ENCODE results near the gene SAMD5.

SAMD5 gene

DNA sequence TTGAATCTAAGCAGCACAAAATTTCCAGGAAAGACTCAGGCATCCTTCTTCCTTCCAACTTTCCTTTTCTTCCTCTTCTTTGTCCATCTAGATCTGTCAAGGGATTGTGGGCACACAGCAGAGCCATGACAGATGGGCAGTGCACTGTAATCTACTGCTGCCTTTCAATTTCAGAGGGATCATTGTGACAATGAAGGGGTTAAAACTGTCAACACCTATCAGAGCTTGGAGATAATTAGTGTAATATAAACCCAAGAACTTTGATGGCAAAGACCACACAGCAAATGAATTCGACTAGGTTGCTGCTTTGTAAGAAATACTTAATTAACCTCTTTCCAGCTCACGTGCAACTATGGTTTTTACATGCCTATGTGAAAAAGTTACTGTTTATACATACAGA, 55.0 kb downstream of the SAMD5 start:
- DNase-seq: no peak
- H3K23ac ChIP-seq (ENCODE audit: low read length in 2 of 2): no peak overlapping the region
- WGBS: no CpG with 5 or more reads among the region's 2 CpGs

DNA sequence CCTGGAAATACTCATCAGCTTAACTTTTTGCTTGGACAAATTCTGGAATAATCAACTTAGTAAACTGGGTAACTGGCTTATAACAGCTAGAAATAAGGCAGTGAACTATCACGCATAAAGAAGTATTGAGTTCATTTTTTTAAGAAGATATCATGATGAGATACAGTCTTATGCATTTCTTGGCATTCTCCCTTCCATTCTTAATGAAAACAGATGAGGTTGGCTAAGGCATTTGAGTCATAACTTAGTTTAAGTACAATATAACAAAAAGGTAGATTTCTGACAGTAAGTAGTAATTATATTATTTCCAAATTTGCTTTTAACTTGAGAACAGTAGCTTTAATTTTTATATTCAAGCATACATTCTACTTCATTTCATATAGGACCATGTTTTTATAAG, 56.1 kb downstream of the SAMD5 start:
- H2AK5ac ChIP-seq (ENCODE audit: low read length, severe bottlenecking): no peak overlapping the region
- no peak overlapping the region for H2BK12ac ChIP-seq (ENCODE audit: low read length in 2 of 2)
- H3K4me3 ChIP-seq (ENCODE audit: insufficient read depth in 1 of 2, low read depth in 1 of 2, low read length in 2 of 2): no peak overlapping the region
- no peaks in the 10 kb centered on the region for H3K4me1 ChIP-seq (ENCODE audit: control insufficient read depth, insufficient read depth, low read depth, low read length)
- no peak overlapping the region for H2BK5ac ChIP-seq (ENCODE audit: low read depth, low read length, poor library complexity, severe bottlenecking)
- H3K14ac ChIP-seq (ENCODE audit: low read length in 2 of 2): no peak overlapping the region
- no peaks in the 10 kb centered on the region for H3K9me3 ChIP-seq (ENCODE audit: control insufficient read depth, low read length)
- H2AFZ ChIP-seq (ENCODE audit: low read depth, low read length): no peak overlapping the region
- H3K79me1 ChIP-seq (replicated peaks; ENCODE audit: low read length, poor library complexity, severe bottlenecking): no peaks in the 10 kb centered on the region
- H3K4ac ChIP-seq (ENCODE audit: low read depth in 1 of 2, low read length in 2 of 2): no peak overlapping the region
- DNase-seq: no peak
- H3K18ac ChIP-seq (ENCODE audit: low read depth in 1 of 2, low read length in 2 of 2): no peak overlapping the region
- no peak overlapping the region for H4K91ac ChIP-seq (ENCODE audit: low read length)
- no peak overlapping the region for H2BK120ac ChIP-seq (ENCODE audit: low read depth, low read length)
- H3K36me3 ChIP-seq (ENCODE audit: control insufficient read depth in 1 of 2, insufficient read depth in 2 of 2, low read depth in 1 of 2, low read length in 2 of 2): no peaks in the 10 kb centered on the region
- H3K27ac ChIP-seq (ENCODE audit: low read length, poor library complexity, severe bottlenecking): no peak overlapping the region
- no peaks in the 10 kb centered on the region for H3K27me3 ChIP-seq (ENCODE audit: control insufficient read depth in 1 of 2, insufficient read depth in 1 of 2, low read length in 2 of 2)
- H4K8ac ChIP-seq (ENCODE audit: low read length): no peak overlapping the region
- 100% methylated on average over 1 of the region's 1 CpG for WGBS
- no peak overlapping the region for H3K4me2 ChIP-seq (ENCODE audit: low read length, poor library complexity, severe bottlenecking)
- H2BK15ac ChIP-seq (ENCODE audit: low read depth, poor library complexity, severe bottlenecking): no peak overlapping the region
- H3K23ac ChIP-seq (ENCODE audit: low read length in 2 of 2): no peak overlapping the region
- H3K9ac ChIP-seq (ENCODE audit: low read length): no peak overlapping the region

More for the DNA sequence above, 55.0 kb downstream of the SAMD5 start:
- no peak overlapping the region for H3K14ac ChIP-seq (ENCODE audit: low read length in 2 of 2)
- no peak overlapping the region for H4K8ac ChIP-seq (ENCODE audit: low read length)
- H2AFZ ChIP-seq (ENCODE audit: low read depth, low read length): no peak overlapping the region
- H2BK5ac ChIP-seq (ENCODE audit: low read depth, low read length, poor library complexity, severe bottlenecking): no peak overlapping the region
- H3K36me3 ChIP-seq (ENCODE audit: control insufficient read depth in 1 of 2, insufficient read depth in 2 of 2, low read depth in 1 of 2, low read length in 2 of 2): no peaks in the 10 kb centered on the region
- H3K18ac ChIP-seq (ENCODE audit: low read depth in 1 of 2, low read length in 2 of 2): no peak overlapping the region
- H2BK12ac ChIP-seq (ENCODE audit: low read length in 2 of 2): no peak overlapping the region
- no peak overlapping the region for H3K4ac ChIP-seq (ENCODE audit: low read depth in 1 of 2, low read length in 2 of 2)
- no peaks in the 10 kb centered on the region for H3K79me1 ChIP-seq (replicated peaks; ENCODE audit: low read length, poor library complexity, severe bottlenecking)
- no peak overlapping the region for H2BK120ac ChIP-seq (ENCODE audit: low read depth, low read length)
- H3K4me2 ChIP-seq (ENCODE audit: low read length, poor library complexity, severe bottlenecking): no peak overlapping the region
- H3K27ac ChIP-seq (ENCODE audit: low read length, poor library complexity, severe bottlenecking): no peak overlapping the region
- H3K27me3 ChIP-seq (ENCODE audit: control insufficient read depth in 1 of 2, insufficient read depth in 1 of 2, low read length in 2 of 2): no peaks in the 10 kb centered on the region
- no peaks in the 10 kb centered on the region for H3K9me3 ChIP-seq (ENCODE audit: control insufficient read depth, low read length)
- no peaks in the 10 kb centered on the region for H3K4me1 ChIP-seq (ENCODE audit: control insufficient read depth, insufficient read depth, low read depth, low read length)
- no peak overlapping the region for H2AK5ac ChIP-seq (ENCODE audit: low read length, severe bottlenecking)
- no peak overlapping the region for H2BK15ac ChIP-seq (ENCODE audit: low read depth, poor library complexity, severe bottlenecking)
- no peak overlapping the region for H3K9ac ChIP-seq (ENCODE audit: low read length)
- no peak overlapping the region for H4K91ac ChIP-seq (ENCODE audit: low read length)
- no peak overlapping the region for H3K4me3 ChIP-seq (ENCODE audit: insufficient read depth in 1 of 2, low read depth in 1 of 2, low read length in 2 of 2)

DNA sequence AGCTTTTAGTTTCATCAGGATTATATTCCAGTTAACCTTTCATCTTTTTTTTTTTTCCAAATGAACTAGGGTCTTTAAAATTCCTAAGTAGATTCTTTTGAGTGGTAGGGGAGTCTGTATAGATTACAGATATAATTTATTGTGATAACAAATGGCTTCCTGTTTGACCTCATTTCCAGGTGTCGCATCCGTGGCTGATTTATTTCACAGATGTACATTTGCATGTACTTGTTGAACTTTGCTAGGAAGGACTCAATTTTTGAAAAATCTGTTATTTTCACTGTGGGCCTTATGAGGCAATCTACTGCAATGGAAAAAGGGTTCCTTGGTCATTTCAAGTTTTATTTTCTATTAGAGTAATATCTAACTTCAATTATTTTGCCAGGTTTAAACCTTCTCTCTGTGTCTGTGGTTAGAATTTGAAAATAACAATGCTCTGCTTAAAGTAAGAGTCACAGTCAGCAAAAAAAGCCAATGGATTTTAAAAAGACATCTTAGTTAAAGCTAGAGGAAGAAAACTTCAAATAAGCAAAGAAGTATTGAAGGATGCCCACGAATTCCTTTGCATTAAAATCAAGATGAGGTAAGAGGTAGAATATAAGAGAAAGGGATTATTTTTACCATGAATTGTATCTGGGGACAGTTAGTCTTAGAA, 57.9 kb downstream of the SAMD5 start:
- Histone ChIP-seq H4K91ac (ENCODE audit: low read length) (no peak overlapping the region), H3K18ac (ENCODE audit: low read depth in 1 of 2, low read length in 2 of 2) (no peak overlapping the region), H3K27ac (ENCODE audit: low read length, poor library complexity, severe bottlenecking) (no peak overlapping the region), H2BK15ac (ENCODE audit: low read depth, poor library complexity, severe bottlenecking) (no peak overlapping the region), H3K4ac (ENCODE audit: low read depth in 1 of 2, low read length in 2 of 2) (no peak overlapping the region), H3K23ac (ENCODE audit: low read length in 2 of 2) (no peak overlapping the region), H3K79me1 (replicated peaks; ENCODE audit: low read length, poor library complexity, severe bottlenecking) (no peaks in the 10 kb centered on the region), H3K9me3 (ENCODE audit: control insufficient read depth, low read length) (no peaks in the 10 kb centered on the region), H3K4me3 (ENCODE audit: insufficient read depth in 1 of 2, low read depth in 1 of 2, low read length in 2 of 2) (no peak overlapping the region), H2BK120ac (ENCODE audit: low read depth, low read length) (no peak overlapping the region), H2BK5ac (ENCODE audit: low read depth, low read length, poor library complexity, severe bottlenecking) (no peak overlapping the region), H3K9ac (ENCODE audit: low read length) (no peak overlapping the region), H4K8ac (ENCODE audit: low read length) (no peak overlapping the region), H3K36me3 (ENCODE audit: control insufficient read depth in 1 of 2, insufficient read depth in 2 of 2, low read depth in 1 of 2, low read length in 2 of 2) (no peaks in the 10 kb centered on the region), H2AFZ (ENCODE audit: low read depth, low read length) (no peak overlapping the region), H3K14ac (ENCODE audit: low read length in 2 of 2) (no peak overlapping the region), H2BK12ac (ENCODE audit: low read length in 2 of 2) (no peak overlapping the region), H3K4me2 (ENCODE audit: low read length, poor library complexity, severe bottlenecking) (no peak overlapping the region), H2AK5ac (ENCODE audit: low read length, severe bottlenecking) (no peak overlapping the region), H3K27me3 (ENCODE audit: control insufficient read depth in 1 of 2, insufficient read depth in 1 of 2, low read length in 2 of 2) (no peaks in the 10 kb centered on the region), H3K4me1 (ENCODE audit: control insufficient read depth, insufficient read depth, low read depth, low read length) (no peaks in the 10 kb centered on the region)
- 70% methylated on average over 3 of the region's 3 CpGs for WGBS
- no peak for DNase-seq

DNA sequence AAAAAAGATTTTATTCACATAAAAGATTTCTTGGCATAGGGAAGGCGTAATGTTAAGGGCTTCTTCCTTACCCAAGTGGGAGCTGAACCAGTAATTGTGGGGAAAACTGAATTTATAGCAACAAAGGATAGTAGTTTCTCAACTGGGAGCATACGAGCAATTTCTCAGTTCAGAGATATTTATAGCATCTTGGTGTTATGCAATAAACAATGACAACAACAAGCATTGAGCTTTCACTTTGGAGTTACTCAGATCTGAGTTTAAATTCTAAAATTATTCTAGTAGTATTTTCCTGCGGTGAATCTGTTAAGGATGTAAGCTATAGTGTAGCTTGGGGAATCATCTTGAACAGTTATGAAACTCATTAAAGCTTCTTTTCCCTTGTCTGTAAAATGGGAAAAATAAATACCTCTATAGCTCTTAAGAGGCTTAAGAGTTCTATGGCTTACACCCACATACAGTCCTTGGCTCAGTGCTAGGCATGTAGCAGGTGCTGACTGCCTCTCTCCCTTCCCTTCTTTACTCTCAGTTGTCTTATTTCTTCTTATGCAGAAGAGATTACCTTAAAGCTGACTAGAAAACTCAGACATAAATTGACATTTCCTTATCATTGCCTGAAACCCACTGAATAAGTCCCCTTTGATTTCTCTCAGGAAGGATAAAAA, 58.8 kb downstream of the SAMD5 start:
- Histone ChIP-seq H3K79me1 (replicated peaks; ENCODE audit: low read length, poor library complexity, severe bottlenecking) (no peaks in the 10 kb centered on the region), H3K23ac (ENCODE audit: low read length in 2 of 2) (no peak overlapping the region), H2BK120ac (ENCODE audit: low read depth, low read length) (no peak overlapping the region), H2AK5ac (ENCODE audit: low read length, severe bottlenecking) (no peak overlapping the region), H3K36me3 (ENCODE audit: control insufficient read depth in 1 of 2, insufficient read depth in 2 of 2, low read depth in 1 of 2, low read length in 2 of 2) (no peaks in the 10 kb centered on the region), H3K4me1 (ENCODE audit: control insufficient read depth, insufficient read depth, low read depth, low read length) (no peaks in the 10 kb centered on the region), H2BK5ac (ENCODE audit: low read depth, low read length, poor library complexity, severe bottlenecking) (no peak overlapping the region), H3K9ac (ENCODE audit: low read length) (no peak overlapping the region), H3K9me3 (ENCODE audit: control insufficient read depth, low read length) (no peaks in the 10 kb centered on the region), H4K91ac (ENCODE audit: low read length) (no peak overlapping the region), H3K18ac (ENCODE audit: low read depth in 1 of 2, low read length in 2 of 2) (no peak overlapping the region), H3K27ac (ENCODE audit: low read length, poor library complexity, severe bottlenecking) (no peak overlapping the region), H4K8ac (ENCODE audit: low read length) (no peak overlapping the region), H2BK15ac (ENCODE audit: low read depth, poor library complexity, severe bottlenecking) (no peak overlapping the region), H2BK12ac (ENCODE audit: low read length in 2 of 2) (no peak overlapping the region), H3K14ac (ENCODE audit: low read length in 2 of 2) (no peak overlapping the region), H3K27me3 (ENCODE audit: control insufficient read depth in 1 of 2, insufficient read depth in 1 of 2, low read length in 2 of 2) (no peaks in the 10 kb centered on the region), H2AFZ (ENCODE audit: low read depth, low read length) (no peak overlapping the region), H3K4ac (ENCODE audit: low read depth in 1 of 2, low read length in 2 of 2) (no peak overlapping the region), H3K4me2 (ENCODE audit: low read length, poor library complexity, severe bottlenecking) (no peak overlapping the region), H3K4me3 (ENCODE audit: insufficient read depth in 1 of 2, low read depth in 1 of 2, low read length in 2 of 2) (no peak overlapping the region)
- DNase-seq: peak; percentile 67
- 88% methylated on average over 1 of the region's 3 CpGs for WGBS
